Measurements from ENCODE around the gene CCRL2. TPM values are rescaled to one million over a fixed set of nuclear protein-coding genes. Genes with fewer than 3 reads are reported as not detected.

Gene CCRL2
- total RNA-seq, result 1 to 10 TPM in 3 of 4 donors, under 1 TPM in 1; 0.88 to 3.2 (median 1.7) TPM

GRCh38 chr3:46406788-46407611 is at the start of gene CCRL2, which contains the start of gene CCR5AS:
Gene CCRL2, plus strand, starts transcription at chr3:46407259. Its CDS starts 821 bp downstream, at chr3:46408080.
Gene CCR5AS, minus strand, starts transcription at chr3:46407066.
- Histone ChIP-seq H3K9me3 (no peaks in the 10 kb centered on the region), H3K27ac (peak within 1 kb of the TSS; percentile 50 to 72), H3K27me3 (no peaks in the 10 kb centered on the region), H3K4me1 (peaks cover 0 to 7% of the 10 kb centered on the region in 2 donors), H3K4me3 (no peak within 1 kb of the TSS), H3K36me3 (no peaks in the 10 kb centered on the region)
- TF ChIP-seq POLR2A (IDR thresholded peaks at IDR 0.05) (peak in 1 of 2 donors; percentile 61), CTCF (IDR thresholded peaks at IDR 0.05) (no peak)
- intact Hi-C loops (cut with DNase I; ENCODE audit: low total_unique reads), result no loop called here
- DNase-seq, result peak; percentile 20 to 68

GRCh38 chr3:46358466-46358865 is 48.6 kb upstream of the CCRL2 start:
- DNase-seq, result no peak
- Histone ChIP-seq H3K4me3 (no peak overlapping the region), H3K27ac (no peak overlapping the region), H3K4me1 (no peaks in the 10 kb centered on the region), H3K27me3 (no peaks in the 10 kb centered on the region), H3K36me3 (no peaks in the 10 kb centered on the region), H3K9me3 (no peaks in the 10 kb centered on the region)
- TF ChIP-seq POLR2A (IDR thresholded peaks at IDR 0.05), result no peak
- TF ChIP-seq CTCF (IDR thresholded peaks at IDR 0.05), result no peak
- intact Hi-C loops (cut with DNase I; ENCODE audit: low total_unique reads), result no loop called here

- H3K36me3 ChIP-seq, result no peaks in the 10 kb centered on the region
- DNase-seq, result no peak
- TF ChIP-seq CTCF (IDR thresholded peaks at IDR 0.05), result no peak
- no peak for TF ChIP-seq POLR2A (IDR thresholded peaks at IDR 0.05)
- H3K4me1 ChIP-seq, result no peaks in the 10 kb centered on the region
- H3K27ac ChIP-seq, result no peak overlapping the region
- no peaks in the 10 kb centered on the region for H3K9me3 ChIP-seq
- intact Hi-C loops (cut with DNase I; ENCODE audit: low total_unique reads), result no loop called here
- no peaks in the 10 kb centered on the region for H3K27me3 ChIP-seq
- H3K4me3 ChIP-seq, result no peak overlapping the region
These were observed 47.1 kb upstream of the CCRL2 start for GRCh38 chr3:46359733-46360493.

- no peak for DNase-seq
- no peak for TF ChIP-seq POLR2A (IDR thresholded peaks at IDR 0.05)
- no peak for TF ChIP-seq CTCF (IDR thresholded peaks at IDR 0.05)
- no peaks in the 10 kb centered on the region for H3K36me3 ChIP-seq
- intact Hi-C loops (cut with DNase I; ENCODE audit: low total_unique reads), result no loop called here
- no peaks in the 10 kb centered on the region for H3K27me3 ChIP-seq
- H3K4me3 ChIP-seq, result no peak overlapping the region
- no peak overlapping the region for H3K27ac ChIP-seq
- H3K4me1 ChIP-seq, result no peaks in the 10 kb centered on the region
- no peaks in the 10 kb centered on the region for H3K9me3 ChIP-seq
These were observed 46.2 kb upstream of the CCRL2 start for GRCh38 chr3:46360907-46361306.

Data from uterus (tissue), 4 donors.